22Rv1 (cell line): ENCODE measurements around the gene ZNF296.

ENCODE experiments used
- CTCF ChIP-seq: fragments of 450-650 bp; IDR thresholded peaks from 2 replicates; pipeline ENCODE4 v1.5.1; 2017; ENCODE audit warnings: mild to moderate bottlenecking
- ZFX ChIP-seq: fragments of 450-650 bp; IDR thresholded peaks from 2 replicates; pipeline ENCODE4 v1.6.1; 2017; ENCODE audit warnings: antibody characterized with exemption, borderline replicate concordance

GRCh38 chr19:45113628-45114027 lies 37.4 kb upstream of the ZNF296 start:
- TF ChIP-seq CTCF (no peak), ZFX (no peak)
